Brain pericyte (primary cell): Measurements from ENCODE around the gene ANKRD52.
"Not testable (repeated sequence)": the region's sequence is repeated elsewhere in the genome, so short reads cannot be mapped to it uniquely, and the experiment has no call there.

ENCODE experiments used
- DNase-seq: peaks from one replicate; pipeline ENCODE4 v3.0.0-alpha.2; 2012; ENCODE audit warnings: low read depth, low spot score

Gene ANKRD52

GRCh38 chr12:56258068-56258819, at the start of gene ANKRD52:
TSS of gene ANKRD52 (minus strand) at chr12:56258384. CDS start at chr12:56258269, 115 bp downstream.
- no peak for DNase-seq

GRCh38 chr12:56307221-56307965, 49.2 kb upstream of the ANKRD52 start:
- no peak for DNase-seq

GRCh38 chr12:56304872-56305590, 46.8 kb upstream of the ANKRD52 start:
- DNase-seq, result no peak

- DNase-seq, result no peak
Measured at GRCh38 chr12:56304276-56304675, 46.1 kb upstream of the ANKRD52 start.

GRCh38 chr12:56300644-56301464, 42.7 kb upstream of the ANKRD52 start:
- no peak for DNase-seq

GRCh38 chr12:56299853-56300643, 41.9 kb upstream of the ANKRD52 start, which contains the start of gene CS:
TSS of gene CS (minus strand) at chr12:56300330. CDS start at chr12:56300201, 129 bp downstream.
- DNase-seq, result peak; percentile 86

- no peak for DNase-seq
Measured at GRCh38 chr12:56299308-56299852, 41.2 kb upstream of the ANKRD52 start.

- DNase-seq, result no peak
Measured at GRCh38 chr12:56298828-56299227, 40.6 kb upstream of the ANKRD52 start.

GRCh38 chr12:56297400-56297799, 39.2 kb upstream of the ANKRD52 start:
- no peak for DNase-seq

GRCh38 chr12:56296295-56296694, 38.1 kb upstream of the ANKRD52 start:
- no peak for DNase-seq

- no peak for DNase-seq
Measured at GRCh38 chr12:56293795-56294194, 35.6 kb upstream of the ANKRD52 start.

GRCh38 chr12:56288705-56289387, 30.7 kb upstream of the ANKRD52 start:
- no peak for DNase-seq

GRCh38 chr12:56286044-56286830, 28.1 kb upstream of the ANKRD52 start:
- DNase-seq, result no peak

GRCh38 chr12:56284263-56284662, 26.1 kb upstream of the ANKRD52 start:
- DNase-seq, result not testable (repeated sequence)

- DNase-seq, result no peak
Measured at GRCh38 chr12:56282579-56282978, 24.4 kb upstream of the ANKRD52 start.

GRCh38 chr12:56282030-56282429, 23.8 kb upstream of the ANKRD52 start:
- DNase-seq, result no peak

- no peak for DNase-seq
Measured at GRCh38 chr12:56280849-56281248, 22.7 kb upstream of the ANKRD52 start.

GRCh38 chr12:56278905-56279304, 20.7 kb upstream of the ANKRD52 start:
- no peak for DNase-seq

GRCh38 chr12:56274299-56274698, 16.1 kb upstream of the ANKRD52 start:
- DNase-seq, result no peak
